Liver (tissue), 9 donors: ENCODE results near the gene RREB1. TPM values are rescaled to one million over a fixed set of nuclear protein-coding genes. Genes with fewer than 3 reads are reported as not detected.

Experiments
- DNase-seq: peaks from one replicate; pipeline ENCODE4 v3.0.0-alpha.2; 2017; ENCODE audit warnings: low spot score
- H3K27ac ChIP-seq, 2 donors: one replicate each; pipeline ENCODE4 v1.7.0; 2013; ENCODE audit warnings: inconsistent platforms in 2 of 2, low read length in 2 of 2, control low read depth in 1 of 2, low read depth in 1 of 2, mild to moderate bottlenecking in 1 of 2
- H3K27me3 ChIP-seq, 4 donors: one replicate each; pipeline versions ENCODE4 v1.6.1 to v1.7.0; 2013; ENCODE audit warnings: low read length in 3 of 4, inconsistent platforms in 1 of 4, mild to moderate bottlenecking in 1 of 4, moderate library complexity in 1 of 4; ENCODE audit not compliant: control insufficient read depth in 4 of 4, insufficient read depth in 4 of 4
- H3K36me3 ChIP-seq, 4 donors: one replicate each; pipeline versions ENCODE4 v1.6.1 to v1.7.0; 2013; ENCODE audit warnings: low read length in 3 of 4, mild to moderate bottlenecking in 3 of 4, low read depth in 1 of 4, moderate library complexity in 1 of 4; ENCODE audit not compliant: control insufficient read depth in 4 of 4, insufficient read depth in 3 of 4
- H3K4me1 ChIP-seq, 4 donors: one replicate each; pipeline versions ENCODE4 v1.6.1 to v1.7.0; 2013; ENCODE audit warnings: low read length in 3 of 4, mild to moderate bottlenecking in 3 of 4, moderate library complexity in 1 of 4; ENCODE audit not compliant: control insufficient read depth in 4 of 4, insufficient read depth in 4 of 4
- H3K4me3 ChIP-seq, 3 donors: one replicate each; pipeline versions ENCODE4 v1.6.1 to v1.7.0; 2013; ENCODE audit warnings: low read length in 3 of 3, control low read depth in 1 of 3, low read depth in 1 of 3, mild to moderate bottlenecking in 1 of 3
- H3K9ac ChIP-seq, 2 donors: one replicate each; pipeline ENCODE4 v1.7.0; 2013; ENCODE audit warnings: low read length in 2 of 2, mild to moderate bottlenecking in 2 of 2, moderate library complexity in 2 of 2, control low read depth in 1 of 2, low read depth in 1 of 2
- H3K9me3 ChIP-seq, 4 donors: one replicate each; pipeline versions ENCODE4 v1.6.1 to v1.7.0; 2013; ENCODE audit warnings: low read length in 3 of 4; ENCODE audit not compliant: control insufficient read depth in 4 of 4
- ATF3 ChIP-seq: IDR thresholded peaks from 2 replicates; pipeline ENCODE4 v1.6.1; 2016; ENCODE audit warnings: antibody characterized with exemption
- CTCF ChIP-seq: fragments of 150-350 bp; IDR thresholded peaks from 2 replicates; pipeline ENCODE4 v1.5.1; 2017; ENCODE audit warnings: improper control_type of control experiment, low read depth, low read length; ENCODE audit not compliant: missing input control
- EGR1 ChIP-seq, 2 donors: IDR thresholded peaks; 2 replicates each; pipeline ENCODE4 v1.6.1; 2016 to 2018; ENCODE audit warnings: antibody characterized with exemption in 2 of 2, low read depth in 2 of 2
- FOXA1 ChIP-seq: IDR thresholded peaks from 2 replicates; pipeline ENCODE4 v1.6.1; 2016; ENCODE audit warnings: antibody characterized with exemption
- FOXA2 ChIP-seq: IDR thresholded peaks from 2 replicates; pipeline ENCODE4 v1.6.1; 2016; ENCODE audit warnings: antibody characterized with exemption
- GABPA ChIP-seq, 2 donors: IDR thresholded peaks in 1 of 2; conservative IDR thresholded peaks in 1 of 2; 2 replicates each; pipeline ENCODE4 v1.6.1; 2016; ENCODE audit warnings: antibody characterized with exemption in 2 of 2, mild to moderate bottlenecking in 1 of 2, moderate library complexity in 1 of 2
- HNF4A ChIP-seq, 2 donors: conservative IDR thresholded peaks; 2 replicates each; pipeline ENCODE4 v1.6.1; 2016; ENCODE audit warnings: antibody characterized with exemption in 2 of 2, mild to moderate bottlenecking in 2 of 2
- HNF4G ChIP-seq: IDR thresholded peaks from 2 replicates; pipeline ENCODE4 v1.6.1; 2016; ENCODE audit warnings: antibody characterized with exemption
- JUND ChIP-seq, 2 donors: IDR thresholded peaks; 2 replicates each; pipeline ENCODE4 v1.6.1; 2016; ENCODE audit warnings: antibody characterized with exemption in 2 of 2
- MAX ChIP-seq: IDR thresholded peaks from 2 replicates; pipeline ENCODE4 v1.6.1; 2016; ENCODE audit warnings: antibody characterized with exemption
- NR2F2 ChIP-seq: IDR thresholded peaks from 2 replicates; pipeline ENCODE4 v1.6.1; 2016; ENCODE audit warnings: antibody characterized with exemption
- RAD21 ChIP-seq, 2 donors: IDR thresholded peaks; 2 replicates each; pipeline ENCODE4 v1.6.1; 2016; ENCODE audit warnings: antibody characterized with exemption in 2 of 2, mild to moderate bottlenecking in 2 of 2
- REST ChIP-seq: IDR thresholded peaks from 2 replicates; pipeline ENCODE4 v1.6.1; 2016; ENCODE audit warnings: antibody characterized with exemption, mild to moderate bottlenecking
- RXRA ChIP-seq, 2 donors: IDR thresholded peaks; 2 replicates each; pipeline ENCODE4 v1.6.1; 2017 to 2018; ENCODE audit warnings: antibody characterized with exemption in 2 of 2, mild to moderate bottlenecking in 1 of 2
- SP1 ChIP-seq: IDR thresholded peaks from 2 replicates; pipeline ENCODE4 v1.6.1; 2018; ENCODE audit warnings: antibody characterized with exemption, mild to moderate bottlenecking
- TAF1 ChIP-seq: conservative IDR thresholded peaks from 2 replicates; pipeline ENCODE4 v1.6.1; 2016; ENCODE audit warnings: antibody characterized with exemption, mild to moderate bottlenecking
- YY1 ChIP-seq: IDR thresholded peaks from 2 replicates; pipeline ENCODE4 v1.6.1; 2016; ENCODE audit warnings: antibody characterized with exemption, mild to moderate bottlenecking
- ZBTB33 ChIP-seq: IDR thresholded peaks from 2 replicates; pipeline ENCODE4 v1.6.1; 2016; ENCODE audit warnings: antibody characterized with exemption
- WGBS: extraction: QIAGEN DNeasy Blood & Tissue Kit; methylation state at CpG from one replicate; pipeline ENCODE4 v1.1.7; 2013; 5-methylcytosine and 5-hydroxymethylcytosine counted together
- polyA plus RNA-seq, 2 donors: library from polyadenylated mRNA; stranded (reverse) in 1 of 2; unstranded in 1 of 2; fragments of 200-250 nt in 1 of 2; fragments of >200 nt in 1 of 2; fragmentation: Nextera tagmentation in 1 of 2; extraction: Ambion mirVana in 1 of 2; gene quantifications; one replicate each; pipeline versions ENCODE4 v1.2.1 to v1.2.3, GENCODE V29; 2013 to 2015
- total RNA-seq, 2 donors: library from RNA; depleted of rRNA; stranded (reverse); fragments of >200 nt; gene quantifications; one replicate each; pipeline ENCODE4 v1.2.3, GENCODE V29; 2014
- donor health status: healthy.
- donor health status: healthy.
- donor health status: healthy.
- donor health status: healthy.
- donor health status: healthy.

Gene RREB1
- total and polyA plus RNA-seq, 4 donors = 10.1 to 28.9 (median 17.3) TPM

GRCh38 chr6:7138921-7139358 is 31.2 kb downstream of the RREB1 start:
- Histone ChIP-seq H3K27me3 (no peaks in the 10 kb centered on the region), H3K9me3 (no peaks in the 10 kb centered on the region), H3K4me3 (no peak overlapping the region), H3K9ac (peak overlapping the region in 1 of 2 donors; percentile 77), H3K4me1 (peaks cover 18 to 70% (median 56%) of the 10 kb centered on the region in 4 donors), H3K27ac (peak overlapping the region; percentile 69 to 78), H3K36me3 (no peaks in the 10 kb centered on the region)
- DNase-seq = peak; percentile 61
- TF ChIP-seq SP1 = peak; percentile 82
- peak; percentile 19 for TF ChIP-seq TAF1
- peak; percentile 88 for TF ChIP-seq YY1
- TF ChIP-seq RXRA (IDR thresholded peaks at IDR 0.05) = peak; percentile 84 to 91
- peak; percentile 82 for TF ChIP-seq FOXA2
- TF ChIP-seq RAD21 (IDR thresholded peaks at IDR 0.05) = peak; percentile 56 to 68
- no peak for TF ChIP-seq CTCF
- peak in 1 of 2 donors; percentile 24 for TF ChIP-seq EGR1 (IDR thresholded peaks at IDR 0.05; ENCODE audit: low read depth in 2 of 2)
- peak; percentile 83 for TF ChIP-seq REST
- peak in 1 of 2 donors; percentile 15 for TF ChIP-seq GABPA (IDR thresholded peaks at IDR 0.05 in 1 of 2, conservative IDR thresholded peaks at IDR 0.05 in 1 of 2)
- peak; percentile 43 for TF ChIP-seq HNF4G
- peak; percentile 39 for TF ChIP-seq ZBTB33
- TF ChIP-seq ATF3 = no peak
- peak; percentile 82 to 89 for TF ChIP-seq HNF4A (conservative IDR thresholded peaks at IDR 0.05)
- peak; percentile 58 for TF ChIP-seq NR2F2
- peak in 1 of 2 donors; percentile 59 for TF ChIP-seq JUND (IDR thresholded peaks at IDR 0.05)
- peak; percentile 72 for TF ChIP-seq MAX
- peak; percentile 65 for TF ChIP-seq FOXA1
- WGBS = 32% methylated on average over 1 of the region's 1 CpG
